ENCODE measurements around the gene S100A10. TPM values are rescaled to one million over a fixed set of nuclear protein-coding genes. Genes with fewer than 3 reads are reported as not detected.

Gene S100A10
- total RNA-seq, 2 experiments from 2014 or later = 2.6 TPM; not detected in 1

- no peaks in the 10 kb centered on the region for H3K79me2 ChIP-seq (ENCODE audit: insufficient read depth, low read depth, low read length)
- H3K9me3 ChIP-seq (ENCODE audit: low read length) = no peaks in the 10 kb centered on the region
- POLR2A ChIA-PET = no interaction called here
- CTCF ChIA-PET (ENCODE audit: unreplicated experiment) = no interaction called here
- no peaks in the 10 kb centered on the region for H3K9me2 ChIP-seq (ENCODE audit: insufficient read depth, low read length)
- TF ChIP-seq CTCF (conservative IDR thresholded peaks at IDR 0.05; ENCODE audit: low read length) (no peak), EZH2phosphoT487 (IDR thresholded peaks at IDR 0.05; ENCODE audit: borderline replicate concordance, low read depth, low read length) (no peak)
- no TSS peak for BruUV-seq (replicated peaks)
- H2AFZ ChIP-seq (ENCODE audit: low read length) = no peak overlapping the region
- intact Hi-C loops (cut with micrococcal nuclease; ENCODE audit: unreplicated experiment) = no loop called here
- no peaks in the 10 kb centered on the region for H3K36me3 ChIP-seq (ENCODE audit: insufficient read depth, low read length)
- H3K4me1 ChIP-seq (ENCODE audit: insufficient read depth, low read length, poor library complexity, severe bottlenecking) = no peaks in the 10 kb centered on the region
- no peak overlapping the region for H3K27ac ChIP-seq (ENCODE audit: low read depth, low read length, poor library complexity, severe bottlenecking)
- H3K4me3 ChIP-seq (ENCODE audit: low read depth, low read length, poor library complexity, severe bottlenecking) = no peak overlapping the region
- DNase-seq (ENCODE audit: low spot score) = no peak
- no peak overlapping the region for H3K4me2 ChIP-seq (ENCODE audit: low read length)
- H4K20me1 ChIP-seq (ENCODE audit: insufficient read depth, low read length) = no peaks in the 10 kb centered on the region
Measured at GRCh38 chr1:151956957-151957497, 36.6 kb downstream of the S100A10 start.

GRCh38 chr1:151953409-151954094 lies 40.1 kb downstream of the S100A10 start:
- no peak for TF ChIP-seq EZH2phosphoT487 (IDR thresholded peaks at IDR 0.05; ENCODE audit: borderline replicate concordance, low read depth, low read length)
- no peak for TF ChIP-seq CTCF (conservative IDR thresholded peaks at IDR 0.05; ENCODE audit: low read length)
- no peaks in the 10 kb centered on the region for H3K9me2 ChIP-seq (ENCODE audit: insufficient read depth, low read length)
- H3K36me3 ChIP-seq (ENCODE audit: insufficient read depth, low read length) = no peaks in the 10 kb centered on the region
- CTCF ChIA-PET (ENCODE audit: unreplicated experiment) = no interaction called here
- no peak overlapping the region for H3K27ac ChIP-seq (ENCODE audit: low read depth, low read length, poor library complexity, severe bottlenecking)
- no peak overlapping the region for H2AFZ ChIP-seq (ENCODE audit: low read length)
- H3K4me3 ChIP-seq (ENCODE audit: low read depth, low read length, poor library complexity, severe bottlenecking) = no peak overlapping the region
- H3K4me1 ChIP-seq (ENCODE audit: insufficient read depth, low read length, poor library complexity, severe bottlenecking) = no peaks in the 10 kb centered on the region
- DNase-seq (ENCODE audit: low spot score) = no peak
- POLR2A ChIA-PET = interaction anchor here (0.8 kb wide), 1 partner anchor 32 kb away, joined by 3 read pairs; no protein-coding TSS in a partner anchor
- no TSS peak for BruUV-seq (replicated peaks)
- H3K79me2 ChIP-seq (ENCODE audit: insufficient read depth, low read depth, low read length) = no peaks in the 10 kb centered on the region
- no peaks in the 10 kb centered on the region for H4K20me1 ChIP-seq (ENCODE audit: insufficient read depth, low read length)
- intact Hi-C loops (cut with micrococcal nuclease; ENCODE audit: unreplicated experiment) = no loop called here
- no peaks in the 10 kb centered on the region for H3K9me3 ChIP-seq (ENCODE audit: low read length)
- H3K4me2 ChIP-seq (ENCODE audit: low read length) = no peak overlapping the region

GRCh38 chr1:151952811-151953210 lies 40.8 kb downstream of the S100A10 start:
- POLR2A ChIA-PET = interaction anchor here (0.7 to 1.1 kb wide), 2 partner anchors 30 to 35 kb away, joined by 3 to 5 read pairs; no protein-coding TSS in a partner anchor
- no TSS peak for BruUV-seq (replicated peaks)
- H3K27ac ChIP-seq (ENCODE audit: low read depth, low read length, poor library complexity, severe bottlenecking) = no peak overlapping the region

More at GRCh38 chr1:151952811-151953210, 40.8 kb downstream of the S100A10 start:
- Histone ChIP-seq H3K4me2 (ENCODE audit: low read length) (no peak overlapping the region), H3K4me1 (ENCODE audit: insufficient read depth, low read length, poor library complexity, severe bottlenecking) (no peaks in the 10 kb centered on the region), H4K20me1 (ENCODE audit: insufficient read depth, low read length) (no peaks in the 10 kb centered on the region), H3K79me2 (ENCODE audit: insufficient read depth, low read depth, low read length) (no peaks in the 10 kb centered on the region), H3K4me3 (ENCODE audit: low read depth, low read length, poor library complexity, severe bottlenecking) (no peak overlapping the region), H3K9me3 (ENCODE audit: low read length) (no peaks in the 10 kb centered on the region), H3K9me2 (ENCODE audit: insufficient read depth, low read length) (no peaks in the 10 kb centered on the region), H2AFZ (ENCODE audit: low read length) (no peak overlapping the region), H3K36me3 (ENCODE audit: insufficient read depth, low read length) (no peaks in the 10 kb centered on the region)
- CTCF ChIA-PET (ENCODE audit: unreplicated experiment) = no interaction called here
- TF ChIP-seq EZH2phosphoT487 (IDR thresholded peaks at IDR 0.05; ENCODE audit: borderline replicate concordance, low read depth, low read length) = no peak
- no peak for TF ChIP-seq CTCF (conservative IDR thresholded peaks at IDR 0.05; ENCODE audit: low read length)
- intact Hi-C loops (cut with micrococcal nuclease; ENCODE audit: unreplicated experiment) = no loop called here
- no peak for DNase-seq (ENCODE audit: low spot score)

All from OCI-LY7 (cell line).